H1 (cell line): ENCODE results near the gene HHAT. TPM values are rescaled to one million over a fixed set of nuclear protein-coding genes. Genes with fewer than 3 reads are reported as not detected.

Experiments used
- CTCF ChIA-PET: fragments of 300-600 bp; sonication (Branson Sonifier 250); formaldehyde crosslinking; loops from one replicate; lab custom pipeline; 2021; ENCODE audit not compliant: partially characterized antibody; lab: Charles Lee
- POLR2A ChIA-PET: fragments of 300-600 bp; sonication (Branson Sonifier 250); formaldehyde crosslinking; loops from one replicate; lab custom pipeline; 2021; ENCODE audit warnings: inconsistent platforms; ENCODE audit not compliant: partially characterized antibody; lab: Charles Lee
- DNase-seq, 2 experiments: peaks; one replicate each; pipeline versions ENCODE4 v3.0.0 to v3.0.0-alpha.2; 2010 to 2022; ENCODE audit warnings: low spot score in 2 of 2, low read depth in 1 of 2, mixed read lengths in 1 of 2
- FAIRE-seq: peaks from 2 replicates; lab custom pipeline; 2011; peaks lifted over from hg19 to GRCh38; lab: Jason Lieb, UNC
- H2AFZ ChIP-seq: 2 replicates; pipeline ENCODE4 v1.8.1; 2012; ENCODE audit warnings: low read length, inconsistent platforms
- H2AK5ac ChIP-seq: 2 replicates; pipeline ENCODE4 v1.6.1; 2013; ENCODE audit warnings: low read depth, low read length
- H2BK120ac ChIP-seq: replicated peaks from 2 replicates; pipeline ENCODE3; 2013; ENCODE audit warnings: low read depth, low read length, inconsistent platforms
- H2BK12ac ChIP-seq: 2 replicates; pipeline ENCODE4 v1.6.1; 2013; ENCODE audit warnings: low read depth, low read length
- H2BK15ac ChIP-seq: 2 replicates; pipeline ENCODE4 v1.6.1; 2013; ENCODE audit warnings: low read length
- H2BK20ac ChIP-seq: 2 replicates; pipeline ENCODE4 v1.6.1; 2013; ENCODE audit warnings: low read length
- H2BK5ac ChIP-seq: 2 replicates; pipeline ENCODE4 v1.6.1; 2013; ENCODE audit warnings: low read depth, low read length
- H3K14ac ChIP-seq: 2 replicates; pipeline ENCODE4 v1.6.1; 2013; ENCODE audit warnings: inconsistent platforms; ENCODE audit not compliant: insufficient read length
- H3K18ac ChIP-seq: 2 replicates; pipeline ENCODE4 v1.6.1; 2013; ENCODE audit warnings: low read length; ENCODE audit errors: extremely low read depth
- H3K23ac ChIP-seq: 2 replicates; pipeline ENCODE4 v1.6.1; 2013; ENCODE audit warnings: inconsistent platforms; ENCODE audit not compliant: insufficient read length
- H3K23me2 ChIP-seq: 2 replicates; pipeline ENCODE4 v1.6.1; 2013; ENCODE audit warnings: low read depth, low read length
- H3K27ac ChIP-seq: 2 replicates; pipeline ENCODE4 v1.6.1; 2011; ENCODE audit warnings: low read depth, low read length, inconsistent platforms
- H3K27me3 ChIP-seq, 4 experiments: replicated peaks in 1 of 4; 1 replicate in 1 of 4; 2 replicates in 3 of 4; pipeline versions ENCODE4 v1.6.1 to v1.8.1; 2011 to 2013; ENCODE audit warnings: low read length in 3 of 4, mild to moderate bottlenecking in 3 of 4, inconsistent platforms in 2 of 4, mixed read lengths in 2 of 4, moderate library complexity in 1 of 4; ENCODE audit not compliant: control insufficient read depth in 3 of 4, insufficient read depth in 3 of 4; ENCODE audit errors: extremely low read depth in 1 of 4
- H3K36me3 ChIP-seq, 4 experiments: 2 replicates each; pipeline versions ENCODE4 v1.6.1 to v1.8.1; 2011 to 2013; ENCODE audit warnings: mild to moderate bottlenecking in 4 of 4, low read length in 3 of 4, moderate library complexity in 2 of 4, control low read depth in 1 of 4, inconsistent platforms in 1 of 4; ENCODE audit not compliant: insufficient read depth in 4 of 4, control insufficient read depth in 2 of 4
- H3K4ac ChIP-seq: replicated peaks from 2 replicates; pipeline ENCODE3; 2013; ENCODE audit warnings: low read length, low read depth, mixed read lengths, inconsistent platforms; ENCODE audit not compliant: insufficient read length
- H3K4me1 ChIP-seq, 4 experiments: replicated peaks in 1 of 4; 1 replicate in 1 of 4; 2 replicates in 3 of 4; pipeline versions ENCODE4 v1.6.1 to v1.8.1; 2011 to 2013; ENCODE audit warnings: low read length in 3 of 4, inconsistent platforms in 2 of 4, mixed read lengths in 1 of 4; ENCODE audit not compliant: insufficient read depth in 4 of 4, control insufficient read depth in 3 of 4
- H3K4me2 ChIP-seq, 2 experiments: 2 replicates each; pipeline versions ENCODE4 v1.6.1 to v1.8.1; 2011 to 2013; ENCODE audit warnings: low read depth in 2 of 2, low read length in 2 of 2, control low read depth in 1 of 2, inconsistent platforms in 1 of 2, mild to moderate bottlenecking in 1 of 2; ENCODE audit not compliant: insufficient read depth in 1 of 2
- H3K4me3 ChIP-seq, 4 experiments: fragments of 200-600, 300-600 bp in 1 of 4; sonication (generic), shearing (Covaris generic), sonication (Bioruptor Twin) in 1 of 4; 2 replicates each; pipeline versions ENCODE4 v1.5.1 to v1.8.1; 2011 to 2016; ENCODE audit warnings: low read length in 4 of 4, low read depth in 3 of 4, control low read depth in 2 of 4, inconsistent platforms in 2 of 4, mild to moderate bottlenecking in 2 of 4, mixed read lengths in 1 of 4, moderate library complexity in 1 of 4; ENCODE audit not compliant: insufficient read depth in 2 of 4; ENCODE audit errors: extremely low read depth in 1 of 4
- H3K56ac ChIP-seq: replicated peaks from 2 replicates; pipeline ENCODE3; 2013; ENCODE audit warnings: low read depth, mild to moderate bottlenecking, mixed read lengths, low read length, inconsistent platforms; ENCODE audit not compliant: insufficient read length
- H3K79me1 ChIP-seq: 2 replicates; pipeline ENCODE4 v1.6.1; 2013; ENCODE audit warnings: low read depth, low read length, control low read depth
- H3K79me2 ChIP-seq, 2 experiments: 2 replicates each; pipeline versions ENCODE4 v1.6.1 to v1.8.1; 2012 to 2013; ENCODE audit warnings: low read length in 2 of 2, mild to moderate bottlenecking in 2 of 2, inconsistent platforms in 1 of 2; ENCODE audit not compliant: insufficient read depth in 2 of 2, control insufficient read depth in 1 of 2
- H3K9ac ChIP-seq, 4 experiments: replicated peaks in 1 of 4; 1 replicate in 1 of 4; 2 replicates in 3 of 4; pipeline versions ENCODE4 v1.6.1 to v1.8.1; 2011 to 2013; ENCODE audit warnings: low read depth in 3 of 4, low read length in 3 of 4, control low read depth in 2 of 4, mild to moderate bottlenecking in 2 of 4, moderate library complexity in 2 of 4, inconsistent platforms in 1 of 4; ENCODE audit errors: extremely low read depth in 1 of 4
- H3K9me3 ChIP-seq, 2 experiments: 2 replicates each; pipeline versions ENCODE4 v1.6.1 to v1.8.1; 2012 to 2013; ENCODE audit warnings: mild to moderate bottlenecking in 2 of 2, moderate library complexity in 2 of 2, control low read depth in 1 of 2, inconsistent platforms in 1 of 2, low read depth in 1 of 2, low read length in 1 of 2, mixed read lengths in 1 of 2; ENCODE audit not compliant: insufficient read depth in 2 of 2
- H4K20me1 ChIP-seq, 2 experiments: replicated peaks in 1 of 2; 2 replicates each; pipeline versions ENCODE3 to v1.8.1; 2011 to 2013; ENCODE audit warnings: inconsistent platforms in 2 of 2, low read length in 2 of 2, mild to moderate bottlenecking in 1 of 2; ENCODE audit not compliant: insufficient read depth in 2 of 2, control insufficient read depth in 1 of 2
- H4K5ac ChIP-seq: 2 replicates; pipeline ENCODE4 v1.6.1; 2013; ENCODE audit warnings: low read length, low read depth, mixed read lengths, inconsistent platforms; ENCODE audit not compliant: insufficient read length
- H4K8ac ChIP-seq: 2 replicates; pipeline ENCODE4 v1.8.0; 2013; ENCODE audit warnings: mild to moderate bottlenecking, moderate library complexity, low read length, inconsistent platforms; ENCODE audit not compliant: insufficient read depth; ENCODE audit errors: extremely low read depth
- H4K91ac ChIP-seq: replicated peaks from 2 replicates; pipeline ENCODE3; 2013; ENCODE audit warnings: low read length, mixed read lengths, inconsistent platforms; ENCODE audit not compliant: insufficient read length
- BACH1 ChIP-seq: IDR thresholded peaks from 2 replicates; pipeline ENCODE4 v1.6.1; 2012; ENCODE audit warnings: low read length, improper control_type of control experiment
- BRCA1 ChIP-seq: IDR thresholded peaks from 2 replicates; pipeline ENCODE4 v1.6.1; 2012; ENCODE audit warnings: low read depth, low read length, improper control_type of control experiment
- CBX5 ChIP-seq: fragments of 300-800, 300-1000 bp; sonication (generic); IDR thresholded peaks from 2 replicates; pipeline ENCODE4 v1.7.1; 2016; ENCODE audit warnings: antibody characterized with exemption, low read length, low read depth
- CEBPB ChIP-seq: IDR thresholded peaks from 2 replicates; pipeline ENCODE4 v1.6.1; 2012; ENCODE audit warnings: low read depth, low read length
- EP300 ChIP-seq, 2 experiments: IDR thresholded peaks; 1 replicate in 1 of 2; 2 replicates in 1 of 2; pipeline ENCODE4 v1.6.1; 2011 to 2012; ENCODE audit warnings: low read depth in 2 of 2, low read length in 2 of 2, mild to moderate bottlenecking in 2 of 2, borderline replicate concordance in 1 of 2, inconsistent platforms in 1 of 2, moderate library complexity in 1 of 2
- HDAC6 ChIP-seq: IDR thresholded peaks from one replicate; pipeline ENCODE4 v1.7.1; 2012; ENCODE audit warnings: low read depth, mild to moderate bottlenecking, inconsistent platforms, low read length, moderate library complexity
- KDM4A ChIP-seq: IDR thresholded peaks from one replicate; pipeline ENCODE4 v1.7.1; 2012; ENCODE audit warnings: low read depth, mild to moderate bottlenecking, moderate library complexity, low read length, inconsistent platforms; ENCODE audit not compliant: severe bottlenecking
- NANOG ChIP-seq: IDR thresholded peaks from 2 replicates; pipeline ENCODE4 v1.6.1; 2011; ENCODE audit warnings: low read length, low read depth, mild to moderate bottlenecking, inconsistent platforms; ENCODE audit not compliant: insufficient read depth, poor library complexity, severe bottlenecking
- PHF8 ChIP-seq: fragments of 200-600 bp; sonication (generic); conservative IDR thresholded peaks from 2 replicates; pipeline ENCODE4 v1.7.1; 2012; ENCODE audit warnings: low read depth, mild to moderate bottlenecking, inconsistent platforms, low read length, moderate library complexity
- POLR2A ChIP-seq, 2 experiments: IDR thresholded peaks; 1 replicate in 1 of 2; 2 replicates in 1 of 2; pipeline ENCODE4 v1.6.1; 2011; ENCODE audit warnings: low read depth in 2 of 2, low read length in 2 of 2, mild to moderate bottlenecking in 2 of 2; ENCODE audit errors: control extremely low read depth in 1 of 2
- POLR2AphosphoS5 ChIP-seq: IDR thresholded peaks from 2 replicates; pipeline ENCODE4 v1.6.1; 2011; ENCODE audit warnings: low read depth, low read length
- RAD21 ChIP-seq, 2 experiments: IDR thresholded peaks in 1 of 2; conservative IDR thresholded peaks in 1 of 2; 2 replicates each; pipeline ENCODE4 v1.6.1; 2011; ENCODE audit warnings: low read depth in 2 of 2, low read length in 2 of 2, improper control_type of control experiment in 1 of 2, inconsistent platforms in 1 of 2, mild to moderate bottlenecking in 1 of 2, moderate library complexity in 1 of 2
- SP2 ChIP-seq: IDR thresholded peaks from 2 replicates; pipeline ENCODE4 v1.6.1; 2012; ENCODE audit warnings: mild to moderate bottlenecking, low read length, inconsistent platforms
- SUZ12 ChIP-seq: fragments of 200-600 bp; sonication (generic); IDR thresholded peaks from 2 replicates; pipeline ENCODE4 v1.6.1; 2012; ENCODE audit warnings: mild to moderate bottlenecking, inconsistent platforms, low read length, moderate library complexity, mixed read lengths
- WGBS, 2 experiments: shearing (Covaris generic) in 1 of 2; methylation state at CpG; one replicate each; pipeline versions ENCODE4 v1.1.6 to v1.1.7; 2013 to 2015; ENCODE audit warnings: low lambda C conversion rate in 2 of 2, mixed read lengths in 2 of 2, inconsistent platforms in 1 of 2, low coverage in 1 of 2, missing lambda C conversion rate in 1 of 2; ENCODE audit not compliant: insufficient replicate concordance in 2 of 2, insufficient coverage in 1 of 2, insufficient read length in 1 of 2; ENCODE audit errors: extremely low coverage in 1 of 2, missing lambda C conversion rate in 1 of 2; 5-methylcytosine and 5-hydroxymethylcytosine counted together
- polyA plus RNA-seq, 7 experiments: library from polyadenylated mRNA; depleted of rRNA in 3 of 7; stranded (reverse) in 5 of 7; unstranded in 2 of 7; fragments of >200 nt in 5 of 7; fragments of 200-250 nt in 2 of 7; gene quantifications; 1 replicate in 5 of 7; 2 replicates in 1 of 7; 4 replicates in 1 of 7; pipeline versions ENCODE4 v1.2.1 to v1.2.3, GENCODE V29; 2011 to 2013; ENCODE audit warnings: missing spikeins in 2 of 7, mixed read lengths in 2 of 7
- total RNA-seq: library from RNA; stranded (reverse); fragmentation: NEBNext Ultra II Directional; extraction: Animal tissue kit (Norgen Biotek cat#: 25700); gene quantifications from 2 replicates; pipeline ENCODE4 v1.2.1, GENCODE V29; 2021

The HHAT gene
- total and polyA plus RNA-seq, 2 of the 8 experiments (the other 6 are each of a cell fraction or from before 2014, with no cell fraction given), result 0.15 to 0.51 TPM

GRCh38 chr1:210489491-210489890 lies 160.8 kb downstream of the HHAT start:
- Histone ChIP-seq H3K56ac (no peak overlapping the region), H3K27me3 (no peaks in the 10 kb centered on the region), H2AK5ac (no peak overlapping the region), H2BK5ac (no peak overlapping the region), H3K36me3 (no peaks in the 10 kb centered on the region), H2BK15ac (no peak overlapping the region), H3K18ac (no peak overlapping the region), H3K4me1 (no peaks in the 10 kb centered on the region), H3K4me3 (no peak overlapping the region), H3K79me1 (no peaks in the 10 kb centered on the region), H3K79me2 (no peaks in the 10 kb centered on the region), H4K8ac (no peak overlapping the region), H2BK12ac (no peak overlapping the region), H2AFZ (no peak overlapping the region), H4K5ac (no peak overlapping the region), H2BK120ac (no peak overlapping the region), H4K91ac (no peak overlapping the region), H3K23me2 (no peaks in the 10 kb centered on the region; the same call in 1 of the 2 replicates), H3K27ac (no peak overlapping the region), H3K9me3 (no peaks in the 10 kb centered on the region), H3K23ac (no peak overlapping the region), H3K9ac (no peak overlapping the region), H3K4ac (no peak overlapping the region), H3K14ac (no peak overlapping the region), H4K20me1 (no peaks in the 10 kb centered on the region), H3K4me2 (no peak overlapping the region), H2BK20ac (no peak overlapping the region)
- FAIRE-seq, result no peak
- WGBS, 2 experiments, result 86% methylated on average over 1 of the region's 1 CpG; no CpG with 5 or more reads in 1 of the 2 experiments
- no peak for DNase-seq
- ChIA-PET POLR2A (no interaction called here), CTCF (interaction anchor here (1.3 to 1.5 kb wide), 2 partner anchors 41 to 81 kb away, joined by 3 to 5 read pairs; no protein-coding TSS in a partner anchor)
- no peak for TF ChIP-seq SUZ12
- TF ChIP-seq BACH1, result no peak
- no peak for TF ChIP-seq BRCA1
- TF ChIP-seq HDAC6, result no peak
- no peak for TF ChIP-seq SP2
- TF ChIP-seq PHF8, result no peak
- no peak for TF ChIP-seq POLR2AphosphoS5
- no peak for TF ChIP-seq POLR2A (IDR thresholded peaks at IDR 0.05; ENCODE audit: control extremely low read depth in 1 of 2, low read depth in 2 of 2, low read length in 2 of 2)
- TF ChIP-seq CEBPB, result no peak
- TF ChIP-seq EP300 (IDR thresholded peaks at IDR 0.05; ENCODE audit: borderline replicate concordance in 1 of 2, low read depth in 2 of 2, low read length in 2 of 2), result no peak
- no peak for TF ChIP-seq RAD21 (IDR thresholded peaks at IDR 0.05 in 1 of 2, conservative IDR thresholded peaks at IDR 0.05 in 1 of 2; ENCODE audit: low read depth in 2 of 2, low read length in 2 of 2)
- TF ChIP-seq NANOG, result no peak
- TF ChIP-seq KDM4A, result no peak
- no peak for TF ChIP-seq CBX5
